GM12865 (cell line): ENCODE data around the gene ZBTB40.

ENCODE experiments used
- DNase-seq: peaks from one replicate; pipeline ENCODE4 v3.0.0; 2010; ENCODE audit warnings: low read depth
- H3K4me3 ChIP-seq: 2 replicates; pipeline ENCODE4 v1.5.1; 2011; ENCODE audit warnings: mild to moderate bottlenecking, low read depth, low read length, control low read depth
- TF ChIP-seq, protein P1 (sequence below): IDR thresholded peaks from 2 replicates; pipeline ENCODE4 v1.5.1; 2011; ENCODE audit warnings: low read length, control low read depth, low read depth, inconsistent platforms; ENCODE audit not compliant: insufficient read depth; ENCODE audit errors: missing control alignments

The ZBTB40 gene

DNA sequence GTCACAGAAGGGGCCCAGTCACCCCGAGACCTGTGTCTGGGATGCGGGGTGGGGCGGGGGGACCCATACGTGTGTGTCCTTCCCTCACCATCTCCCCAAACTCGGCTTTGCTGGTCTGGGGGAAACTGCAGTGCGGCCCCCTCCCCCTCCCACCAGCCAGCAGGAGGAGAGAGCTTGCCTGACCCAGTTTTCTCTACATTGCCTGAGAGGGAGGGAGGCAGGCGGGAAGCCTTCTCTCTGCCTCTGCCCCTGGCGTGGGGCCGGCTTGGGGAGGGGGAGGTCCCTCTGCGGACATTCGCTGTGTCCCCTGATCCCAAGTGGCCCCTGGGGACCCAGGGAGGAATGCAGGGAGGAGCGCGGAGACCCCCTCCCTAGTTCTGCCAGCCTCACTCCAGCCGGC, 115.5 kb downstream of the ZBTB40 start:
- DNase-seq: no peak
- H3K4me3 ChIP-seq: no peak overlapping the region
- TF ChIP-seq, protein P1, sequence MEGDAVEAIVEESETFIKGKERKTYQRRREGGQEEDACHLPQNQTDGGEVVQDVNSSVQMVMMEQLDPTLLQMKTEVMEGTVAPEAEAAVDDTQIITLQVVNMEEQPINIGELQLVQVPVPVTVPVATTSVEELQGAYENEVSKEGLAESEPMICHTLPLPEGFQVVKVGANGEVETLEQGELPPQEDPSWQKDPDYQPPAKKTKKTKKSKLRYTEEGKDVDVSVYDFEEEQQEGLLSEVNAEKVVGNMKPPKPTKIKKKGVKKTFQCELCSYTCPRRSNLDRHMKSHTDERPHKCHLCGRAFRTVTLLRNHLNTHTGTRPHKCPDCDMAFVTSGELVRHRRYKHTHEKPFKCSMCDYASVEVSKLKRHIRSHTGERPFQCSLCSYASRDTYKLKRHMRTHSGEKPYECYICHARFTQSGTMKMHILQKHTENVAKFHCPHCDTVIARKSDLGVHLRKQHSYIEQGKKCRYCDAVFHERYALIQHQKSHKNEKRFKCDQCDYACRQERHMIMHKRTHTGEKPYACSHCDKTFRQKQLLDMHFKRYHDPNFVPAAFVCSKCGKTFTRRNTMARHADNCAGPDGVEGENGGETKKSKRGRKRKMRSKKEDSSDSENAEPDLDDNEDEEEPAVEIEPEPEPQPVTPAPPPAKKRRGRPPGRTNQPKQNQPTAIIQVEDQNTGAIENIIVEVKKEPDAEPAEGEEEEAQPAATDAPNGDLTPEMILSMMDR: no peak

DNA sequence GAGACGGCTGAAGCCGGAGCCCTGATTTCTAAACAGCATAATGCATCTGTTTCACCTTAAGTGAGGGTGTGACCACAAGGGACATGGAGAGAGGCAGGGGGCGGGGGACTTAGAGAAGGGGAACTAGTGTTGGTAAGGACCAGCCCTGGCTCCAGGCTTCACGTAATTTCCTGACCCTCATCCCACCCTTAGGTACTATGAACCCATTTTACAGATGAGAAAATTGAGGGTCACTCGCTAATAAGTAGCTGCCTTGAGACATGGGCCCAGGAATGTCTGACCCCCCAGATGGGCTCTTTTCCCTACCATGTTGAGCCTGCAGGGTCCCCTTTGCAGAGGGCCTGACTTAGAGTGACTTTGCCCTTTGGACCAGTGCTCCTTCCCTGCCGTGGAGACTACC, 116.3 kb downstream of the ZBTB40 start:
- no peak for DNase-seq
- TF ChIP-seq, protein P1: no peak
- no peak overlapping the region for H3K4me3 ChIP-seq

DNA sequence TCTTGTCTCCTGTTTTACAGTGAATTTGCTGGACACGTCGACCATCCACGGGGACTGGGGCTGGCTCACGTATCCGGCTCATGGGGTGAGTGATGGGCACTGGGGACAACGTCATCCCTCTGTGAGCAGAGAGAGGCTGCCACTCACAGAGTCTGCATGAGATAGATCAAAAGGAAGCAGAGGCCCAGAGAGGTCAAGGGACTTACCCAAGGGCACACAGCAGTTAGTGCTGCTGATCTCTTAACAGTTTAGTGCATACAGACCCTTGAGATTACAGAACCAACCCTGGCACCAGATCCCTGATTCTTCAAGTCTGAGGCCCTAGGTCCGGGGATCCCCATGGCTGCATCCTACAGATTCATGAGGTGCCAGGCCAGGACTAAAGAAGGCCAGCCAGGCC, 117.6 kb downstream of the ZBTB40 start:
- DNase-seq: no peak
- no peak overlapping the region for H3K4me3 ChIP-seq
- TF ChIP-seq, protein P1: no peak

DNA sequence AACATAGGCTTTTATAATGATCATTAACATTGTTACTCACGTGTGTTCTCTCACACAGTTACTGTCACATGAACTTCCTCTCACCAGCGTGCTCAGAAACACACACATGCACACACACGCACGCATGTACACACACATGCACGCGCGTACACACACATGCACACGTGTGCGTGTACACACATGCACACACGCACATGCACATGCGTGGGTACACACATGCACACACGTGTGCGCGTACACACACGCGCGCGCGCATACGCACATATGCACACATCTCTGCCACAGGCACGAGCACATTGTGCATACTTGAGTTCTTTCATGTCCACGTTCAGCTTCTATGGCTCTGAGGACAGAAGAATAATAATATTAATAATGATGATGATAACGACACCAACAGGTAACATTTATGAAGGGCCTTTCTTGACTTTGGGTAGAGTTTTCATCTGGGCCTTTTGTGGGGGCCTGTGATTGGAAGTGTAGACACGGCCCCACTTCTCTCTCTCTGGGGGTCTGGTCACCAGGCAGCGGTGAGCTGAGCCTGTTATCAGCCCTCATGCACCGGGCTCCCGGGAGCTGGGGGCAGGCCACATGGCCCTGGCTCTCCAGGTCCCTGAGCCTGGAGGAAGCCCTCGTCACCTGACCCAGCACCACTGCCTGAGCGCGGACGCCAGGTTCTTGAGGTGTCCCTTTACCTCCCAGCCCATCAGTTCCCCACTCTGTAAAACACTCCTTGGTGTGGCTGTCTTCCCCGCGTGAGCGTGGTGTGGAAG, 118.7 kb downstream of the ZBTB40 start:
- no peak overlapping the region for H3K4me3 ChIP-seq
- TF ChIP-seq, protein P1: no peak
- no peak for DNase-seq

DNA sequence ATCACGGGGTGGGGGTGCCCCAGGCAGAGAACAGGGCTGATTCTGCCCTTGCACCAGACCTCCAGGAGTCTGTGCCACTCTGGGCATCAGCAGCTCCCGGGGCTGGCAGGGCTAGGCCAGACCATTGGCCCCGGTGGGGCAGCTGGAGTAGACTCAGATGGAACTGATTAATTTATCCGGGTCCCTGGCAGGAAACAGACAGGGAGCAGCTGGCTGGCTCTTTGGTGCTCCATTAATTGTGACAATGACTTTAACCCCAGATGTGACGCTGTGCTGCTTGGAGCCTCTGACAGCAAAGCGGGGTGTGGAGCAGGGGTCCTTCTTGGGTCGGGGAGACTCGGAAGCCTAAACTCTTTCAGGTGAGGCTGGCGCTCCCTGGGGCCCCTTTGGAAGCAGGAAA, 121.2 kb downstream of the ZBTB40 start:
- H3K4me3 ChIP-seq: no peak overlapping the region
- TF ChIP-seq, protein P1: no peak
- no peak for DNase-seq

DNA sequence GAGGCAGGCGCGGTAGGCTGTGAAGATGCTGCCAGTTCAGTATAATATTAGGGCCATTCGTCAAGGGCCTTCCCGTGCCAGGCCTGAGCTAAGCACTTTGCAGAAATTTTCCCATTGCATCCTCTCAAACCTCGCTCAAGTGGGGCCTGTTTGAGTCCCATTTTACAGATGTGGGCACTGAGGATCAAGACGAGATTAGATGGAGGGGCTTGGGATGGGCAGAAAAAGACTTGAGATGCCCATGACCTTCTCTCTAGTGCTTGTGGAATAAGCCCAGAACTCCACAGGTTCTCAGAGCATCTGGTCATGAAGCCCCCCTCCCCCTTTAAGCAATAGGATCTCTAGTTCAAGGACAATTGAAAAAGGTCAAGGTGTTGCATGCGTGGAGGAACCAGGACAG, 121.6 kb downstream of the ZBTB40 start:
- no peak overlapping the region for H3K4me3 ChIP-seq
- DNase-seq: no peak
- TF ChIP-seq, protein P1: no peak
